SIG-M5 treated with dmso at 0.1 percent for 504 hours (cell line): ENCODE measurements around the gene DNAH12.

Experiments
- DNase-seq: peaks from one replicate; lab custom pipeline; 2025; ENCODE audit not compliant: unreplicated experiment; lab: John Stamatoyannopoulos, UW

DNAH12 gene, protein sequence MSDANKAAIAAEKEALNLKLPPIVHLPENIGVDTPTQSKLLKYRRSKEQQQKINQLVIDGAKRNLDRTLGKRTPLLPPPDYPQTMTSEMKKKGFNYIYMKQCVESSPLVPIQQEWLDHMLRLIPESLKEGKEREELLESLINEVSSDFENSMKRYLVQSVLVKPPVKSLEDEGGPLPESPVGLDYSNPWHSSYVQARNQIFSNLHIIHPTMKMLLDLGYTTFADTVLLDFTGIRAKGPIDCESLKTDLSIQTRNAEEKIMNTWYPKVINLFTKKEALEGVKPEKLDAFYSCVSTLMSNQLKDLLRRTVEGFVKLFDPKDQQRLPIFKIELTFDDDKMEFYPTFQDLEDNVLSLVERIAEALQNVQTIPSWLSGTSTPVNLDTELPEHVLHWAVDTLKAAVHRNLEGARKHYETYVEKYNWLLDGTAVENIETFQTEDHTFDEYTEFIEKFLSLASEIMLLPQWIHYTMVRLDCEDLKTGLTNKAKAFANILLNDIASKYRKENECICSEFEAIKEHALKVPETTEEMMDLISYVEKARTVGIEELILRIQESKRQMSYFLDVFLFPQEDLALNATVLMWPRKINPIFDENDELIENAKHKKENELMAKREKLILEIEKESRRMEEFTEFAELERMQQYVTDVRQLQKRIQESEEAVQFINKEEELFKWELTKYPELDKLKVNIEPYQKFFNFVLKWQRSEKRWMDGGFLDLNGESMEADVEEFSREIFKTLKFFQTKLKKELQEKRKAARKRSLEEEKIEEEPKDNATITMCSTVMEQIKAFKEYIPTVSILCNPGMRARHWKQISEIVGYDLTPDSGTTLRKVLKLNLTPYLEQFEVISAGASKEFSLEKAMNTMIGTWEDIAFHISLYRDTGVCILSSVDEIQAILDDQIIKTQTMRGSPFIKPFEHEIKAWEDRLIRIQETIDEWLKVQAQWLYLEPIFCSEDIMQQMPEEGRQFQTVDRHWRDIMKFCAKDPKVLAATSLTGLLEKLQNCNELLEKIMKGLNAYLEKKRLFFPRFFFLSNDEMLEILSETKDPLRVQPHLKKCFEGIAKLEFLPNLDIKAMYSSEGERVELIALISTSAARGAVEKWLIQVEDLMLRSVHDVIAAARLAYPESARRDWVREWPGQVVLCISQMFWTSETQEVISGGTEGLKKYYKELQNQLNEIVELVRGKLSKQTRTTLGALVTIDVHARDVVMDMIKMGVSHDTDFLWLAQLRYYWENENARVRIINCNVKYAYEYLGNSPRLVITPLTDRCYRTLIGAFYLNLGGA (N-terminal part only)

GRCh38 chr3:57544181-57545125, at the start of gene DNAH12:
TSS of gene DNAH12 (minus strand) at chr3:57544344. CDS start at chr3:57542870, 1,474 bp downstream.
- no peak for DNase-seq

GRCh38 chr3:57592306-57592705, 48.2 kb upstream of the DNAH12 start:
- DNase-seq = no peak

GRCh38 chr3:57587905-57588304, 43.8 kb upstream of the DNAH12 start:
- no peak for DNase-seq

DNA sequence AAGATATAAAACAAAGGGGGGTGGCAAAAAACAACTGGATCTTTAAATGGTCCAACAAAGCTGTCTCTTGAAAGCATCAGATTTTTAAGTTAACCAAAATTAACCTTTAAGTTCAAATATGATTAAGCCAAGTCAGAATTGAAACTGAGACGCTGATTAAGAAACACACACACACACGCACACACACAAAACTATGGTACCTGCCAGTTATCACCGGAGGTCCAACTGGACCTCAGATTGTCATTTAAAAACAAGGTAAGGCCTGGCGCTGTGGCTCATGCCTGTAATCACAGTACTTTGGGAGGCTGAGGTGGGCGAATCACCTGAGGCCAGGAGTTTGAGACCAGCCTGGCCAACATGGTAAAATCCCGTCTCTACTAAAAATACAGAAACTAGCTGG, 42.6 kb upstream of the DNAH12 start:
- DNase-seq = no peak

GRCh38 chr3:57583544-57583943, 39.4 kb upstream of the DNAH12 start:
- DNase-seq = no peak

GRCh38 chr3:57582474-57583168, 38.5 kb upstream of the DNAH12 start:
- peak; percentile 39 for DNase-seq

GRCh38 chr3:57577801-57578200, 33.7 kb upstream of the DNAH12 start:
- no peak for DNase-seq

- no peak for DNase-seq
Measured at GRCh38 chr3:57575966-57576626, 32.0 kb upstream of the DNAH12 start.

GRCh38 chr3:57572096-57572495, 28.0 kb upstream of the DNAH12 start:
- no peak for DNase-seq

DNA sequence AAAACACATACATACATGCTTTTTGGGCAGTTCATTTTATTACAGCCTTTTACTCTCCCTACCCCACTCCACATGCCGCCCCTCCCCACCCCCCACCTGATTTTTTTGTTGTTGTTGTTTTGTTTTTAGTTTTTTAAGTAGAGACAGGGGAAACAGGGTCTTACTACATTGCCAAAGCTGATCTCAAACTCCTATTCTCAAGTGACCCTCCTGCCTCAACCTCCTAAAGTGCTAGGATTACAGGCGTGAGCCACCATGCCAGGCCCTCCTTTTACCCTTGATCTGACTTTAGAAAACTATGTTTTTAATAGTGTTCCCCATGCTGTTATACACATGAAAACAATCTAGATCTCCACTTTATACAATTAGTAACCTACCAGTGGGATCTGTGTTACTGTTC, 26.7 kb upstream of the DNAH12 start:
- no peak for DNase-seq

DNA sequence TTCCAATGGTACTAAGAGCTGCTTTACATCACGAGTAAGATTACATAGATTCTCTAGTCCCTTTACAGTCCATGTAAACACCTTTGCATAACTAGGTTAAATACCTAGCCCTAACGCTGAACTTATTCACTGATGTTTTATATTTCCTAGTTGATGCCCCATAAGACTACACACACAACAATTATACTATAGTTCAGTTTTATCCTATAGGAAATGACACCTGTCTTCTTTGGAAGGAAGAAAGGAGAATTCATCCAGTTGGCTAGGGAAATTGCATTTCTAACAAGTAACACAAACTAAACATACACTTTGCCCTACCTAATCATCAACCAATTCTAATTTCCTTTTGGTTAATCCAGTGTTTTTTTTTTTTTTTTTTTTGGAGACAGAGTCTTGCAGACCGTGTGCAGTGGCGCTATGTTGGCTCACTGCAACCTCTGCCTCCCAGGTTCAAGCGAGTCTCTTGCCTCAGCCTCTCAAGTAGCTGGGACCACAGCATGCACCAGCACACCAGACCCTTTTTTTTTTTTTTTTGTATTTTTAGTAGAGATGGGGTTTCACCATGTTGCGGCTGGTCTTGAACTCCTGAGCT, 25.8 kb upstream of the DNAH12 start:
- DNase-seq = no peak

- no peak for DNase-seq
Measured at GRCh38 chr3:57559526-57559925, 15.4 kb upstream of the DNAH12 start.

- DNase-seq = no peak
Measured at GRCh38 chr3:57557085-57557537, 13.0 kb upstream of the DNAH12 start.

GRCh38 chr3:57556459-57557084, 12.4 kb upstream of the DNAH12 start:
- no peak for DNase-seq

- peak; percentile 88 for DNase-seq
Measured at GRCh38 chr3:57555738-57556458, 11.8 kb upstream of the DNAH12 start, which contains the start of gene PDE12. TSS of gene PDE12 (plus strand) at chr3:57556274. CDS start at chr3:57556380, 106 bp downstream.

DNA sequence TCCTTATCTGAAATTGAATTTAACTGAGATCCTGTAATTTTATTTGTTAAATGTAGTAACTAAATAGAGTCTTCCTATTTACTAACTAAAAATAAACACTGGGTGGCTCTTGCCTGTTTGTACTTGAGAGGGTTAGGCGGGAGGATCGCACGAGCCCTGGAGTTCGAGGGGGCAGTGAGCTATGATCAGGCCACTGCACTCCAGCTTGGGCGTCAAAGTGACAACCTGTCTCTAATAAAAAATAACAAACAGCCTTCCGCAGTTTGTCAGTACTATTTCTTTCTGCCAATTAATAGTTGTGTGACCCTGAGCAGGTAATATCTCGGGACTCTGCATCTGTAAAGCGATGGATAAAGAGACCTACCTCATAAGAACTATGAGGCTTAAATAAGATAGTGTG, 11.2 kb upstream of the DNAH12 start:
- no peak for DNase-seq

GRCh38 chr3:57546616-57547015, 2.5 kb upstream of the DNAH12 start:
- DNase-seq = no peak
